Fibroblast of the aortic adventitia (primary cell): Measurements from ENCODE around the gene MX2. TPM values are rescaled to one million over a fixed set of nuclear protein-coding genes. Genes with fewer than 3 reads are reported as not detected.

Experiments
- DNase-seq: peaks from one replicate; pipeline ENCODE4 v3.0.0-alpha.2; 2010; ENCODE audit warnings: low read depth
- H3K4me3 ChIP-seq: 2 replicates; pipeline ENCODE4 v1.5.1; 2011; ENCODE audit warnings: low read depth, mild to moderate bottlenecking, control low read depth, low read length, moderate library complexity
- CTCF ChIP-seq: IDR thresholded peaks from 2 replicates; pipeline ENCODE4 v1.5.1; 2011; ENCODE audit warnings: mild to moderate bottlenecking, low read length, control low read depth, inconsistent platforms; ENCODE audit not compliant: insufficient read depth
- total RNA-seq: library from RNA; depleted of rRNA; stranded (reverse); fragments of >200 nt; gene quantifications from 2 replicates; pipeline ENCODE4 v1.2.3, GENCODE V29; 2012; ENCODE audit warnings: low replicate concordance

Gene MX2
- total RNA-seq, 1 donor = 4.2 TPM

GRCh38 chr21:41369920-41370839 lies 8.4 kb downstream of the MX2 start:
- DNase-seq = no peak
- no peak for TF ChIP-seq CTCF

GRCh38 chr21:41370840-41371684 lies 9.2 kb downstream of the MX2 start:
- H3K4me3 ChIP-seq = no peak overlapping the region

More at GRCh38 chr21:41369920-41370839, 8.4 kb downstream of the MX2 start:
- H3K4me3 ChIP-seq = no peak overlapping the region

GRCh38 chr21:41371685-41372030 lies 9.8 kb downstream of the MX2 start:
- H3K4me3 ChIP-seq = no peak overlapping the region
- no peak for TF ChIP-seq CTCF
- no peak for DNase-seq

More at GRCh38 chr21:41370840-41371684, 9.2 kb downstream of the MX2 start:
- DNase-seq = peak; percentile 4
- TF ChIP-seq CTCF = no peak

- no peak for TF ChIP-seq CTCF
- no peak for DNase-seq
- H3K4me3 ChIP-seq = no peak overlapping the region
Measured at GRCh38 chr21:41373253-41373652, 11.4 kb downstream of the MX2 start.

- DNase-seq = no peak
- no peak overlapping the region for H3K4me3 ChIP-seq
- TF ChIP-seq CTCF = no peak
Measured at GRCh38 chr21:41373763-41374162, 11.9 kb downstream of the MX2 start.

GRCh38 chr21:41374177-41374712 lies 12.4 kb downstream of the MX2 start:
- H3K4me3 ChIP-seq = no peak overlapping the region
- no peak for DNase-seq
- no peak for TF ChIP-seq CTCF
